Esophagus muscularis mucosa (tissue), 4 donors: ENCODE results near the gene CNIH2.

ENCODE experiments used
- EP300 ChIP-seq: sonication (generic); formaldehyde crosslinking; IDR thresholded peaks from one replicate; pipeline ENCODE4 v1.6.1; 2017; ENCODE audit warnings: antibody characterized with exemption
- POLR2A ChIP-seq: fragments of 450-650 bp; IDR thresholded peaks from one replicate; pipeline ENCODE4 v1.6.1; 2017; ENCODE audit warnings: antibody characterized with exemption, moderate library complexity, mild to moderate bottlenecking, low read depth
- TF ChIP-seq, protein P1 (sequence below), 3 experiments: fragments of 200-600 bp in 2 of 3; fragments of 450-650 bp in 1 of 3; sonication (generic) in 2 of 3; IDR thresholded peaks; one replicate each; pipeline ENCODE4 v1.5.1; 2017 to 2019; ENCODE audit warnings: antibody characterized with exemption in 3 of 3, mild to moderate bottlenecking in 2 of 3, moderate library complexity in 1 of 3

DNA sequence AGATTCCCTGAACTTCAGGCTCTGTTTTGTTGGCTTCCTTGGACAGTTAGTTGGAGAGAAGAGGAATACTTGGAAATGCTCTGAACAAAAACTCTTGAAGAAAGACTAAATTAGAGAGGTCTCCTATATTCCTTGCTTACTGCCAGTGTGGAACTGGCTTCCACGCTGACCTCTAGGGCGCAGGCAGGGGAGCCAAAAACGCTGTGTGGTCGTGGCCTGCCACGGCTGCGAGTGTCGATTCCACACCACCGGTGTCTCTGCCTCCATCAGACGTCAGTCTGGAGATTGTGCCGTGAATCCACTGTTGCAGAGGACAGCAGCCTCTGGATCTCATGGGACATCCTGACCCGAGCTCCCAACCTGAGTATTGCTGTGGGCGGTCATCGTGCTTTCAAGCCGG is 47.0 kb upstream of the CNIH2 start:
- TF ChIP-seq EP300, result no peak
- TF ChIP-seq, protein P1, sequence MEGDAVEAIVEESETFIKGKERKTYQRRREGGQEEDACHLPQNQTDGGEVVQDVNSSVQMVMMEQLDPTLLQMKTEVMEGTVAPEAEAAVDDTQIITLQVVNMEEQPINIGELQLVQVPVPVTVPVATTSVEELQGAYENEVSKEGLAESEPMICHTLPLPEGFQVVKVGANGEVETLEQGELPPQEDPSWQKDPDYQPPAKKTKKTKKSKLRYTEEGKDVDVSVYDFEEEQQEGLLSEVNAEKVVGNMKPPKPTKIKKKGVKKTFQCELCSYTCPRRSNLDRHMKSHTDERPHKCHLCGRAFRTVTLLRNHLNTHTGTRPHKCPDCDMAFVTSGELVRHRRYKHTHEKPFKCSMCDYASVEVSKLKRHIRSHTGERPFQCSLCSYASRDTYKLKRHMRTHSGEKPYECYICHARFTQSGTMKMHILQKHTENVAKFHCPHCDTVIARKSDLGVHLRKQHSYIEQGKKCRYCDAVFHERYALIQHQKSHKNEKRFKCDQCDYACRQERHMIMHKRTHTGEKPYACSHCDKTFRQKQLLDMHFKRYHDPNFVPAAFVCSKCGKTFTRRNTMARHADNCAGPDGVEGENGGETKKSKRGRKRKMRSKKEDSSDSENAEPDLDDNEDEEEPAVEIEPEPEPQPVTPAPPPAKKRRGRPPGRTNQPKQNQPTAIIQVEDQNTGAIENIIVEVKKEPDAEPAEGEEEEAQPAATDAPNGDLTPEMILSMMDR (IDR thresholded peaks at IDR 0.05), result no peak
- no peak for TF ChIP-seq POLR2A
